GM12874 (cell line): ENCODE results near the gene PPP1CA.

Experiments
- CTCF ChIP-seq: IDR thresholded peaks from 2 replicates; pipeline ENCODE4 v1.5.1; 2011; ENCODE audit warnings: low read depth, mild to moderate bottlenecking, control low read depth, low read length, moderate library complexity; ENCODE audit not compliant: insufficient read depth

The PPP1CA gene

GRCh38 chr11:67423466-67423865 is 21.8 kb upstream of the PPP1CA start:
- no peak for TF ChIP-seq CTCF

- no peak for TF ChIP-seq CTCF
Observed at GRCh38 chr11:67422891-67423290, 21.2 kb upstream of the PPP1CA start.

GRCh38 chr11:67421430-67422031 is 19.9 kb upstream of the PPP1CA start:
- TF ChIP-seq CTCF = no peak

- no peak for TF ChIP-seq CTCF
Observed at GRCh38 chr11:67420646-67421429, 19.2 kb upstream of the PPP1CA start.

- TF ChIP-seq CTCF = no peak
Observed at GRCh38 chr11:67420147-67420645, 18.5 kb upstream of the PPP1CA start.

- TF ChIP-seq CTCF = no peak
Observed at GRCh38 chr11:67419325-67420049, 17.8 kb upstream of the PPP1CA start.
